Esophagus muscularis mucosa (tissue), 4 donors: ENCODE data around the gene TNN. TPM values are rescaled to one million over a fixed set of nuclear protein-coding genes. Genes with fewer than 3 reads are reported as not detected.

Experiments
- DNase-seq: peaks from one replicate; pipeline ENCODE4 v3.0.0-alpha.2; 2017; ENCODE audit errors: extremely low spot score
- H3K27ac ChIP-seq, 4 donors: fragments of 200-600 bp; sonication (generic); replicated peaks in 1 of 4; 1 replicate in 3 of 4; 2 replicates in 1 of 4; pipeline ENCODE4 v1.5.1; 2016 to 2019; ENCODE audit warnings: mild to moderate bottlenecking in 1 of 4
- H3K27me3 ChIP-seq, 4 donors: fragments of 200-600 bp; sonication (generic); one replicate each; pipeline versions ENCODE4 v1.5.1 to v1.6.0; 2016 to 2019
- H3K36me3 ChIP-seq, 4 donors: fragments of 200-600 bp; sonication (generic); one replicate each; pipeline ENCODE4 v1.5.1; 2016 to 2019
- H3K4me1 ChIP-seq, 4 donors: fragments of 200-600 bp; sonication (generic); one replicate each; pipeline ENCODE4 v1.5.1; 2016 to 2019
- H3K4me3 ChIP-seq, 4 donors: fragments of 200-600 bp; sonication (generic); 1 replicate in 2 of 4; 2 replicates in 2 of 4; pipeline ENCODE4 v1.5.1; 2016 to 2019; ENCODE audit warnings: mild to moderate bottlenecking in 4 of 4, moderate library complexity in 1 of 4
- H3K9me3 ChIP-seq, 4 donors: fragments of 200-600 bp; sonication (generic); 1 replicate in 3 of 4; 2 replicates in 1 of 4; pipeline ENCODE4 v1.5.1; 2016 to 2019
- CTCF ChIP-seq, 3 experiments: fragments of 200-600 bp in 2 of 3; fragments of 450-650 bp in 1 of 3; sonication (generic) in 2 of 3; IDR thresholded peaks; one replicate each; pipeline ENCODE4 v1.5.1; 2017 to 2019; ENCODE audit warnings: antibody characterized with exemption in 3 of 3, mild to moderate bottlenecking in 2 of 3, moderate library complexity in 1 of 3
- EP300 ChIP-seq: sonication (generic); formaldehyde crosslinking; IDR thresholded peaks from one replicate; pipeline ENCODE4 v1.6.1; 2017; ENCODE audit warnings: antibody characterized with exemption
- POLR2A ChIP-seq: fragments of 450-650 bp; IDR thresholded peaks from one replicate; pipeline ENCODE4 v1.6.1; 2017; ENCODE audit warnings: antibody characterized with exemption, moderate library complexity, mild to moderate bottlenecking, low read depth
- POLR2AphosphoS5 ChIP-seq, 2 donors: sonication (generic); formaldehyde crosslinking; IDR thresholded peaks; one replicate each; pipeline ENCODE4 v1.6.1; 2017; ENCODE audit warnings: antibody characterized with exemption in 2 of 2
- WGBS: methylation state at CpG from one replicate; pipeline ENCODE4 v1.1.5; 2018; 5-methylcytosine and 5-hydroxymethylcytosine counted together
- intact Hi-C: fragments of 100-400 bp; cut with DNase I; formaldehyde crosslinking; loops from one replicate; pipeline ENCODE4 v1.15.1; 2023
- total RNA-seq, 4 donors: library from RNA; depleted of rRNA; stranded (reverse); fragments of >200 nt; gene quantifications; one replicate each; pipeline versions ENCODE4 v1.1.0 to v1.2.1, GENCODE V29; 2016

The TNN gene
- total RNA-seq, 4 donors from 2014 or later: under 0.01 to 0.45 (median 0.20) TPM

- no peaks in the 10 kb centered on the region for H3K27me3 ChIP-seq
- TF ChIP-seq POLR2A: no peak
- no peak for TF ChIP-seq CTCF (IDR thresholded peaks at IDR 0.05)
- no peak for TF ChIP-seq EP300
- no peak for TF ChIP-seq POLR2AphosphoS5 (IDR thresholded peaks at IDR 0.05)
- peak overlapping the region in 3 of 4 donors; percentile 44 to 62 (median 54) for H3K27ac ChIP-seq
- WGBS: 59% methylated on average over 2 of the region's 2 CpGs
- H3K9me3 ChIP-seq: no peaks in the 10 kb centered on the region
- H3K4me3 ChIP-seq: no peak overlapping the region
- intact Hi-C loops: no loop called here
- H3K36me3 ChIP-seq: no peaks in the 10 kb centered on the region
- DNase-seq: no peak
- H3K4me1 ChIP-seq: peaks cover 0 to 43% (median 32%) of the 10 kb centered on the region in 4 donors
Measured at GRCh38 chr1:175138579-175138978, 70.9 kb downstream of the TNN start.

GRCh38 chr1:175145899-175146528 lies 78.4 kb downstream of the TNN start:
- Histone ChIP-seq H3K9me3 (no peaks in the 10 kb centered on the region), H3K4me3 (no peak overlapping the region), H3K36me3 (no peaks in the 10 kb centered on the region), H3K27me3 (no peaks in the 10 kb centered on the region), H3K27ac (no peak overlapping the region), H3K4me1 (peaks cover 5 to 28% (median 21%) of the 10 kb centered on the region in 4 donors)
- TF ChIP-seq POLR2A (no peak), POLR2AphosphoS5 (IDR thresholded peaks at IDR 0.05) (no peak), CTCF (IDR thresholded peaks at IDR 0.05) (no peak), EP300 (no peak)
- WGBS: 74% methylated on average over 6 of the region's 7 CpGs
- intact Hi-C loops: loop anchor here (2.0 kb wide), 1 partner anchor 115 kb away; no protein-coding TSS in a partner anchor
- no peak for DNase-seq

- Histone ChIP-seq H3K9me3 (no peaks in the 10 kb centered on the region), H3K27me3 (no peaks in the 10 kb centered on the region), H3K4me3 (no peak overlapping the region), H3K27ac (no peak overlapping the region), H3K36me3 (no peaks in the 10 kb centered on the region), H3K4me1 (peaks cover 5 to 32% (median 27%) of the 10 kb centered on the region in 4 donors)
- 40% methylated on average over 21 of the region's 21 CpGs for WGBS
- TF ChIP-seq CTCF (IDR thresholded peaks at IDR 0.05) (peak; percentile 66 to 77 (median 69)), POLR2A (no peak)
- no peak for DNase-seq
- intact Hi-C loops: loop anchor here (2.0 kb wide), 1 partner anchor 116 kb away; no protein-coding TSS in a partner anchor
Measured at GRCh38 chr1:175146529-175147213, 79.0 kb downstream of the TNN start.

- H3K4me3 ChIP-seq: no peak overlapping the region
- no peak overlapping the region for H3K27ac ChIP-seq
- no peaks in the 10 kb centered on the region for H3K27me3 ChIP-seq
- no peak for TF ChIP-seq EP300
- no peak for TF ChIP-seq POLR2A
- TF ChIP-seq CTCF (IDR thresholded peaks at IDR 0.05): no peak
- TF ChIP-seq POLR2AphosphoS5 (IDR thresholded peaks at IDR 0.05): no peak
- intact Hi-C loops: loop anchor here (2.0 kb wide), 1 partner anchor 117 kb away; no protein-coding TSS in a partner anchor
- no peaks in the 10 kb centered on the region for H3K36me3 ChIP-seq
- H3K9me3 ChIP-seq: no peaks in the 10 kb centered on the region
- no peak for DNase-seq
- peaks cover 5 to 39% (median 32%) of the 10 kb centered on the region in 4 donors for H3K4me1 ChIP-seq
- whole genome bisulfite sequencing: 94% methylated on average over 5 of the region's 5 CpGs
Measured at GRCh38 chr1:175147569-175147968, 79.9 kb downstream of the TNN start.
